ENCODE results near the gene PTAFR.
"Not testable (repeated sequence)": the region's sequence is repeated elsewhere in the genome, so short reads cannot be mapped to it uniquely, and the experiment has no call there.

The PTAFR gene

DNA sequence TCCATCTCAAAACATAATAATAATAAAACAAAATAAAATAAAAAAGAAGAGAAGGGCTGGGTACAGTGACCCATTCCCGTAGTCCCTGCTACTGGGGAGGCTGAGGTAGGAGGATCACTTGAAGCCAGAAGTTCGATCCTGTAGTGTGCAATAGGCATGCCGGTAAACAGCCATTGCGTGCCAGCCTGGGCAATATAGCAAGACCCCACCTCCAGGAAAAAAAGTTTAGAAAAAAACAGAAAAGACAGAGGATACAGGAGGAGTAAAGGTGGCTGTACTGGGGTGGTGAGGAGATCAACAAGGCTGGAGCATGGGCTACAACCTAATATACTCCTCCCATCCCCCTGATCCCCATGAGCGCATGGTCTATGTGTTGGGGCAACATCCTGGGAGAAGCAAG is 30.8 kb downstream of the PTAFR start:
- in situ Hi-C loops (cut with MboI; ENCODE audit: low sequenced_read_pairs), result no loop called here

DNA sequence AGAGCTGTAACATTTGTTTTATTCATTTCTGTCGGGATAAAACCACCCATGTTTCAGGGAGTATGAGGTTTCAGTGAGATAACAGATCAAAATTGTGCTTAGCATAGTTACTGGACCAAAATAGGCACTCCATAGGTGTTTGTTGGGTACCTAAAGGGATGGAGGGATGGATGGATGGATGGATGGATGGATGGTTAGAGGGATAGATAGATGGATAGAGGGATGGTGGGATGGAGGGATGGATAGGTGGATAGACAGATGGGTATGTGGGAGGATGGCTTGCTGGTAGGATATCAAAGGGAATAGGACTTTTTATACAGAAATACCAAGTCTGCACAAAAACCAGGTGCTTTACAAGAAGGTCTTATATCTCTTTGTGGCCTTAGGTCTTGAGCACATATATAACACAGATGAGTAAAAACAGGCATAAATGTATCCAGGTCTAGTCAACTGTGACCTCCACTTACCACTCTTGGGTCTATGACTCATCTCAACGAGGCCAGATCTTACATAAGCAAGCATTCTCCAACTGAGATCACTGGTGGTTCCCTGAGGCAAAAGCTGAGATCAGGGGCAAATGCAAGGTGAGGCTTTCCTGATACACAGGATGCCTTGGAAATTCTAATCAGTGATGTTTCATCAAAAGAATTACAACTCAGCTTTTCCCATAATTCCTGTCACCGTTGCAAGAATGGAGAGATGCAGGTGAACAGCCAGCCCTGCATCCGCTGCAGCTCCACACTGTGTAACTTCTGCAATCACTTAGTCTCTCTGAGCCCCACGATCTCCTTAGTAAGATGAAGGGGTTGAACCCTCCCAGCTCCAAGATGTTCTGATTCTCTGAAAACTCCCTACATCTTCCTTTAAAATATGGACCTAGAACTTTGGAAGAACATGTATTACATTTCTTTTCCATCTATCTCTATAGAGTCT is 32.0 kb downstream of the PTAFR start:
- in situ Hi-C loops (cut with MboI; ENCODE audit: low sequenced_read_pairs), result no loop called here

DNA sequence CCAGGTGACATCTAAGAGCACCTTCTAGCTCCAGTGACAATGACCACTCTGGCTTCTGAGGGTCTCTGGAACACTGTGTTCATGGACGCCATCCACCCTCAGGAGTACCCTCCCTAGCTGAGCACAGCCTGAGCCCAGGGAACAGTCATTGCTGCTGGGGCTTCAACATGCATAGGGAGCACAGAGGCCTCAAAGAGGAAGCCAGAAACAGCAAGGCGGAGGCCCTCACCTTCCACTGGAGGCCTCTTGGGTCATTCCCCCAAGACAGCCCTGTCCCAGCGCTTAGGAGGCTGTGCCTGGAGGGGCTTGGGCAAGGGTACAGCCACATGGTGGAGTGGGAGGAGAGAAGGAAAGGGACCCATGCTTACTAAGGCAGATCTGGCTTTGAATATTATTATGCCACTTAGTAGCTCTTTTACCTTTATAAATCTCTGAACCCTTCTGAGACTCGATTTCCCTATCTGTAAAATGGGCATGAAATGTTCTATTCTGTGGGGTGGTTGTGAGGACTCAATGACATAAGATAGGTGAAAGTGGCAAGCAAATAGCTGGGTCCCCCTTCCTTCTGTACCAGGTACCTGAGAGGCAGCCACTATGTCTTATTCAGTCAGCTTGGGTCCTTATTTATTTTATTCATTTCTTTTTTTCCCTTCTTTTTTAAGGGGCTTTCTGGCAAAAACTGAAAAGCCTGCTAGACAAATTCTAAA is 32.8 kb downstream of the PTAFR start:
- in situ Hi-C loops (cut with MboI; ENCODE audit: low sequenced_read_pairs), result no loop called here

DNA sequence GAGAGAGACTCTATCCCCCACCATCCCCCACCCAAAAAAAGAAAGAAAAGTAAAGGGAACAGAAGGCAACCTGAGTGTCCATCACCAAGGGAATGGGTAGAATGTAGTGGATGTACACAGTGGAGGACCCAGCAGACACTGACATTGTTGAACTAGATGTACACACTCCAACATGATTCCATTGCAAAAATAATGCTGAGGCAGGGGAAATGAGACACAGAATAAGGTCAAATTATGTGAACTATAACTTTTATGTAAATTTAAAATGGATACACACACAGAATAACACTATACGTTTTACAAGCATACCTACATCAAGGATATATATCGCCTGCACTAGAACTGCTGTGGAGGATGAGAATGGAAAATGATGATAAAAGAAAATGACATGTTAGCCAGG is 34.8 kb downstream of the PTAFR start:
- in situ Hi-C loops (cut with MboI; ENCODE audit: low sequenced_read_pairs), result no loop called here

DNA sequence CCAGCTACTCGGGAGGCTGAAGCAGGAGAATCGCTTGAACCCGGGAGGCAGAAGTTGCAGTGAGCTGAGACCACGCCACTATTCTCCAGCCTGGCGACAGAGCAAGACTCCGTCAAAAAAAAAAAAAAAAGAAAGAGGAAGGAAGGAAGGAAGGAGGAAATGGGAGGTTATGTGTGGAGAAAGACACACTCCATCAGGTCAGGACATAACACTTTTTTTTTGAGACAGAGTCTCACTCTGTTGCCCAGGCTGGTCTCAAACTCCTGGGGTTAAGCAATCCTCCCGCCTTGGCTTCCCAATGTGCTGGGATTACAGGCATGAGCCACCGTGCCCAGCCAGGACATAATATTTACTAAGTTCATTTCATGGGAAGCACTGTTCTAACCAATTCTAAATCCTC is 36.6 kb downstream of the PTAFR start:
- in situ Hi-C loops (cut with MboI; ENCODE audit: low sequenced_read_pairs), result not testable (repeated sequence)

DNA sequence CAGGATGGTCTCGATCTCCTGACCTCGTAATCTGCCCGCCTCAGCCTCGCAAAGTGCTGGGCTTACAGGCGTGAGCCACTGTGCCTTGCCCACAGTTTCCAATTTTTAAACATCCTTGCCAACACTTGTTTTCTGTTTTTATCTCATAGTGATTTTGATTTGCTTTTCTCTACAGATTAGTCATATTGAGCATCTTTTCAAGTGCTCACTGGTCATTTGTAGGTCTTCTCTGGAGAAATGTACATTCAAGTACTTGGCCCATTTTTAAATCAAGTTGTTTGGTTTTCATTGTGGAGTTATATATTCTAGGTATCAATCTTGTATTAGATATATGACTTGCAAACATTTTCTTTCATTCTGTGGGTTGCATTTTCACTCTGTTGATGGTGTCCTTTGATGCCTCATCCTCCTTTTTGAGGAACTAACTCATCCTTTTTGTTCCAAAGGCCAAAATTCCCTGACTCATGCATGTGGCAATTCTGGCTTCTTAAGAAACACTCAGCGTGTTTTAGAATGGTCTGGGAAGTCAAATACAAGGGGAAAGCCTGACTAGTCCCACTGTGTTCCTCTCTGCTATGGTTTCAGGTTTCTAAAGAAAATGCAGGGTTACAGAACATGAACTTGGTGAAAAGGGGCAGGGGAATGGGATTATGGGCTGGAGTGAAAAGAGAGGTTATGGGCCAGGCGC is 37.3 kb downstream of the PTAFR start:
- in situ Hi-C loops (cut with MboI; ENCODE audit: low sequenced_read_pairs), result no loop called here

DNA sequence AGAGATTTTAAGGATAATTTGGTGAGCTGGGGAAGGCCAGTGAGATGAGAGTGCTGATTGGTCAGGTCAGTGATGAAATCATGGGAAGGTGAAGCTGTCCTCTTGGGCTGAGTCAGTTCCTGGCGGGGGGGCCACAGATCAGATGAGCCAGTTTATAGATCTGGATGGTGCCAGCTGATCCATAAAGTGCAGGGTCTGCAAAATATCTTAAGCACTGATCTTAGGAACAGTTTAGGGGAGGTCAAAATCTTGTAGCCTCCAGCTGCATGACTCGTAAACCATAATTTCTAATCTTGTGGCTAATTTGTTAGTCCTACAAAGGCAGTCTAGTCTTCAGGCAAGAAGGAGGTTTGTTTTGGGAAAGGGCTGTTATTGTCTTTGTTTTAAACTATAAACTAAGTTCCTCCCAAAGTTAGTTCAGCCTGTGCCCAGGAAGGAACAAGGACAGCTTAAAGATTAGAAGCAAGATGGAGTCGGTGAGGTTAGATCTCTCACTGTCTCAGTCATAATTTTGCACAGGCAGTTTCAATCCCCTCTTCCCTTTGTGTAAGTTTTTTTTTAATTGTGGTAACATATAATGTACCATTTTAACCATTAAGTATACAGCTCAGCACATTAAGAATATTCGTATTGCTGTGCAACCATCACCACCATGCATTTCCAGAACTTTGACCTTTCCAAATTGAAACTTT is 39.4 kb downstream of the PTAFR start:
- in situ Hi-C loops (cut with MboI; ENCODE audit: low sequenced_read_pairs), result no loop called here

DNA sequence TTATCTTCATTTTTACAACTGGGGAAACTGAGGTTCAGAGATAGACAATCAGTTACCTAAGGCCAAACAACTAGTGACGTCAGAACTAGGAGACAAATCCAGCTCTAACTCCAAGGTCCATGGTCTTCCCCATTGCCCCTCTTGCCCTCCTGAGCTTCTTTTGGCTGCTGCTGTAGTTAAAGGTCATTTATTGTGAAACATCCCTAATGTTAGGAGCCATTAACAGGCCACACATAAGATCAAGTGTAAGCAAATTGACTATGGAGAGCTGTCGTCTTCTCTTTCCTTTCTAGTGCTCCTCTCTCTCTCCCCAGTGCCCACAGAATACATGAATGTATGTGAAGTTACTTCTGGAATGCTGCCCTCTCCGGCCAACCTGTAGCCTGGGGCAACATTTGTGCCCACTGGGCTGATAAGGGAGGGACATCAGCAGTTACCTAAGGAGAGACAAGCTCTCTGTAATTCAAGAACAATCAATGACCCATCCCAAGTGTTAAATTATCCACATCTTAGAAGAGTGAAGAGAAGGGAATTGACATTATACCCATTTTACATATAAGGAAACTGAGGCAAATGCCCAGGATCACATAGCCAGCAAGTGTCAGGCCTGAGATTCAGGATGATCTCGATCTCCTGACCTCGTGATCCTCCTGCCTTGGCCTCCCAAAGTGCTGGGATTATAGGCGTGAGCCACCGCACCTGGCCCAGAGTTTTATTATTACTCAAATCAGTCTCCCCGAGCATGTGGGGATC is 40.1 kb downstream of the PTAFR start:
- in situ Hi-C loops (cut with MboI; ENCODE audit: low sequenced_read_pairs), result no loop called here

DNA sequence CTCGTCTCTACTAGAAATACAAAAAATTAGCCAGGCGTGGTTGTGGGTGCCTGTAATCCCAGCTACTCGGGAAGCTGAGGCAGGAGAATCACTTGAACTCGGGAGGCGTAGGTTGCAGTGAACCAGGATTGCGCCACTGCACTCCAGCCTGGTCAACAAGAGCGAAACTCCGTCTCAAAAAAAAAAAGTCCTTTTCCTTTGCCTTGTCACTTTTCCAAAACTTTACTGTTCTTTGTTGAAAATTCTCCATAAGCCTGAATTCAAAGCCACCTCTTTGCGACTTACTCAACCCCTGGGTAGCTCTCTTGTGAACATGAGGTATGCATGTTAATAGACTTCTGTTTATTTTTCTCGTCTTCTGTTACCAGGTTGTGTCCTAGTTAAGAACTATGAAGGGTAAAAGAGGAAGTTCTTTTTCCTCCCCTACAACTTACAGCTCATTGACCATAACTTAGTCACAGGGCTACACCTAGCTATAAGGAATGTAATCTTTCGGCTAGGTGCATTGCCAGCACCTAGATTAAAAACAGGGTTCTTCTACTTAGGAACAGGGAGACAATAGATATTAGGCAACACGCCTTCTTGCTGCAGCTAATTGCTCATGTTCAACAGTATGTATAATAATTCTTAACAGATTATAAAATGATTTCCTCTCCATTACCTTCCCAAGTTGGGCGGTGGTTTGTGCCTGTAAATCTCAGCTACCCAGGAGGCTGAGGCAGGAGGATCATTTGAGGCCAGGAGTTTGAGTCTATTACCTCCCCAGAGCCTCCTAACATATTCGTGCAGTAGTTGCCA is 40.9 kb downstream of the PTAFR start:
- in situ Hi-C loops (cut with MboI; ENCODE audit: low sequenced_read_pairs), result no loop called here

DNA sequence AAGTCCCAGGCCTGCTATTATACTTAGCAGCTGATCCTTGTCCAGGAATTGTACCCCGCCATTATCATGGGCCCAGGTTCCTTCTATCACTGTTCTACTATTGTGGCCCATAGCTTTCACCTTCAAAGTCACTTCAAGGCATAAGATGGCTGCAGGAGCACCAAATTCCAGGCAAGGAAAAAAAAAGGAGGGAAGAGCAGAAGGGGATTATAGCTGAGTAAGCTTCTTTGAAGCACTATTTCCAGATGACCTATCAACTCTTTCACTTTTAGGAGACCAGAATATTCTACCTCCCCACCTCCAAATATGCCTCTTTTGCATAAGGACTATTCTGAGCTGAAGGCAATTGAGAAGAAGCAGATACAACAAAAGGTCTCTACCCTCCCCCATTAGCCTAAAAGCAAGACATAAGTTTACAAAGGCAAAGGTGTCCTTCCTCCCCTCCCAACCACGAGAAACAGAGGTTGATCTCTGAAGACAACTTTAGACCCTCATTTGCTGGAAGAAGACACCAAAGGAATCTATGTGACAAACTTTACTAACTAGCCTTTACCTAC is 41.8 kb downstream of the PTAFR start:
- in situ Hi-C loops (cut with MboI; ENCODE audit: low sequenced_read_pairs), result no loop called here

DNA sequence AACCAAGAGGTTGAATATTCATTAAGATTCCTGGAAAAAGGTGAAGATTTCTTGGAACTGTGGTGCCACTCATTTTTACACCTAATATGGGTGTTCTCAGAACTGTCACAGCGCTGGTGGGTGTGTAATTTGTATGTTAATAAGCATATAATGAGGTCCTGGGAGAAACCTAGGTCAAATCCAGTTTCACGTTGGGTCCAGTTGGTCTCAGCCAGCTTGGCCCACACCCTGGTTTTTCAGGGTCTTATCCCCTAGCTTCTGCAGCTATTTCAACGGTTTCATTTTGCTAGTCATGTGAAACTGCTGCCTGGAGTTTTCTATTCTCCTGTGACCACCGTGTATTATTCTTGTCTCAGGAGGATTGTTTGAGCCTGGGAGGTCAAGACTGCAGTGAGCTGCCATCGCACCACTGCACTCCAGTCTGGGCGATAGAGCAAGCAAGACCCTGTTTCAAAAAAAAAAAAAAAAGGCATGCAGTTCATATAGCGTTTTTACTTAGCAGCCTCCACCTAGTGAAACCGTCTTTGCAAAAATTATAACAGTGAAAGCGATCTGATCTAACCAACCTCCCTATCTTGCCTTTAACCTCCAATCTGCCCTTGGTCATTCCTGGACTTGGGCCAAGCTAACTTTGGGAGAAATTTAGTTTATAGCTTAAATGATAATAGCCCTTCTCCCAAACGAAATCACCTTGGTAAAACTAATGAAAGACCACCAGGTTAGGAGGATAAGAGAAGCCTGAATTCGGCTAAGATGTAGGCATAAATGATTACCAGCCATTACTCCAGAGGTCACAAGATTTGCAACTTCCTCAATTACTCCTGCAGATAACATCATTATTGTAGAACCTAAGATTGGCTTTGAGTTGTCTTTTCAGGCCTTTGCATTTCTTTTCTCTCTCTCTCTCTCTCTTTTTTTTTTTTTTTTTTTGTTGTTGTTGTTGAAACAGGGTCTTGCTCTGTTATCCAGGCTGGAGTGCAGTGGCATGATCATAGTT is 44.0 kb downstream of the PTAFR start:
- in situ Hi-C loops (cut with MboI; ENCODE audit: low sequenced_read_pairs), result no loop called here

DNA sequence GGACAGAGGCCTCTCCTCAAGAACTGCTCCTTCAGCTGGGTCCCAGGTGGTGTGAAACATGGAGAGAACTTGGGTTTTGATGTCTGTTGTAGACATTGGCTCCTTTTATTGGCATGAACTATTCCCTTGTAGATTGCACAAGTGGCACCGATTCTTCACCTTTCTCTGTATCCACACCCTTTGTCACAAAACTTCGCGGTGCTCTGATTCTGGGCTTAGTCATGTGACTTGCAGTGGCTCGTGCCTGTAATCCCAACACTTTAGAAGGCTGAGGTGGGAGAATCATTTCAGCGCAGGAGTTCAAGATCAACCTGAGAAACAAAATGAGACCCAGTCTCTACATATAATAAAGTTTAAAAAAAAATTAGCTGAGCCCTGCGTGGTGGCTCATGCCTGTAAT is 45.6 kb downstream of the PTAFR start:
- in situ Hi-C loops (cut with MboI; ENCODE audit: low sequenced_read_pairs), result no loop called here

DNA sequence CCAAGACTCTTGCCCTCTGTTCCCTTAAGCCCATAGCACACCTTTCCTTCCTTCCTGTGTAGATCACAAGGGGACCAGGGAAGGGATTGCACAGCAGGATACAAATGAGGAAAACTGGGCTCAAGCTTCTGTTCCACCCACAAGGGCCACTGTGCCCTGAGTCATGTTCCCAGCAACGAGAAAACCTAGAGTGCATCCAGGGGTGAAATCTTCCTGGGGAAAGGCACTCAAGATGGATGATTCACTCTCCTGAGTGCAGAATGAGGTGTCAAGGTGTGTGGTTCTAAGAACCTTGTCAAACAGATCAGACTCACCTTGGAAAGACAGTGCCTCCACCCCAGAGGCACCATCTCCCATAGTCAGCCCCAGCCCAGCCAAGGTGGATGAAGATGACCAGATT is 47.3 kb downstream of the PTAFR start:
- in situ Hi-C loops (cut with MboI; ENCODE audit: low sequenced_read_pairs), result no loop called here

DNA sequence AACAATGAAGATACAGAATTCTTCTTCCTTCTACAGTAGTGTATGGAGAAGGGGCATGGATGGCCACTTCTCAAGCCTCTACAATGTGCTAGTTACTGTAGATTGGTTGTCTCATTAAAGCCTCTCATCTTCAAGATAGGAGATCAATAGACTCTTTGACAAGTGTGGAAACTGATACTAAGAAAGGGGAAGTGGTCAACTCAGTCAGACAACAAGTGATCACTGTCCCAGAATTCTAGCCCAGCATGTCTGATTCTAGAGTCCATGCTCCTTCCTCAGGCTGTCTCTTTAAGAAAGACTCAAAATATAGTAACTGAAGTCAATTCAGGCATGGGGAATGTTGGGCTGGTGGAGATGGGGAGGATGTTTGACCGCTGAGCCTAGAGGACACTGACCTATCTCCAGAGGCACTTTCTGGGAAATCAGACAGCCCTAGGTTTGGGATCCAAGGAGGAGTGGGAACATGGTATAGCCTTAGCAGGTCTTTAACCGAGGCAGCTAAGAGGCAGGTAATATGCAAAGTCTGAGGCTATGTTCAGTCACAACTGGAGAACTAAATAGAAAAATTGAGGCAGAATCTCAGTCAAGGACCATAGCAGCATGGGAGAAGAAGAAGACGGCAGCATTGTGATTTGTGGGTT is 48.8 kb downstream of the PTAFR start:
- in situ Hi-C loops (cut with MboI; ENCODE audit: low sequenced_read_pairs), result no loop called here

DNA sequence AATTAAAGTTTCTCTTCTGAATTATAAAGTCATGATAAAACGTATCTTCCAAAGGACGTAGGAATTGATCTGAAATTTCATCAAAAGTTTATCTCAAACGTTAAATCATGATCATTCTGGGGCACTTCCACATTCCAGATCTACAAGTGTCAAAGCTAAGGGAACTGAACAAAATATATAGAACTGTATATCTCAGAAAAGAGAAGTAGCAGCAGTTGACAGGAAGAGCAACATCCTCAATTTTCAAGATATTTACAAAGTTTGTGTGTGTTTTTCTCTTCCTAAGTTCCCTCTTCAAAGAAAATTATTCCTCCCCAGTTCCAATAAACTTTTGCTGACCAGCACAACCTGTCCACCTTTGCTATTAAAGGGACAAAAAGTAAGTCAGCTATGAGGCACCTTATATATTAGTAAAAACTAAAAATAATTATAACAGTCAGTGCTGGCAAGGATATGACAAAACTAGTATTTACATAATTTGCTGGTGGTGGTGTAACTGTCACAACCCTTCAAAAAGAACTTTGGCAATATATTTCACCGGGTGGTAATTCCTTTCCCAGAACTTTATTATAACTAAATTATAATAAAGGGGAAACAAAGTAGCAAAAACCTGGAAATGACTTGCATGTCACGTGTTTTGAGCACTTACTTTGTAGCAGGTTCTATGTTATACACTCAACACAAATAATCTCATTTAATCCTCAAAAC is 49.6 kb downstream of the PTAFR start:
- in situ Hi-C loops (cut with MboI; ENCODE audit: low sequenced_read_pairs), result no loop called here

DNA sequence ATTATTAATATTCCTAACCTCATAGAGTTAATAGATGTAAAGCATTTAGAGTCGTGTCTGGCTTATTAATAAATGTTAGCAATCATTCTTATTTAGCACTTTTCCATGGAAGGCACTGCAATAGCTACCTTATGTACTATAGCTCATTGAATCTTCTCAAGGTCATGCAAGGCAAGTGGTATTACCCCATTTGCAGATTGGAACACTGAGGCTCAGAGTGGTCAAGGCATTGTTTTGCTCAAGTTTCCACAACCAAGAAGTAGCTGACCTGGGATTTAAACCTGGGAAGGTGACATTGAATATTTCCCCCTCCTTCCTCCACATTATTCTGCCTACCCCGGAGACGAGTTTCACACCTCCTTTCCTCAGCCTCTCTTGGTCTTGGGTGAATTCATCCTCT is 50.3 kb downstream of the PTAFR start:
- in situ Hi-C loops (cut with MboI; ENCODE audit: low sequenced_read_pairs), result no loop called here

DNA sequence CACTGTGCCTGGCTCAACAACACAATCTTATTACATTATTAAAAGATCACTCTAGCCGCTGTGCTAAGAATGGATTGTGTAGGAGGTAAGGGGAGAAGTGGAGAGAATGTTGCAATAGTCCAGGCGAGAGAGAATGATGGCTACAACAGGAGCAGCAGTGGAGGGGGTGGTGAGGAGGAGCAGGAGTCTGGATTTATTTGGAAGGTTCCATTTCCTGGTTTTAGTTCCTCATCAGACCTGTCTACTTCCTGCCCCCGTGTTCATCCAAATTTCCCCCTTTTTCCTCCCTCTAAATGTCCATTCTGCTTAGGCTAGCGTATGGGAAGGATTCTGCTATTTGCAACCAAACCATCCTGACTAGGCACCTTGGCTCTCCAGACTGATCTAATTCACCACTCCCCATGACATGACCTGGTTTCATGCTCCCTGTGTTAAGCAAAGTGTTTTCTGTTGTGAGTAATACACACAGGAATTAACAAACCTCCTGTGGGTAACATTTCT is 53.0 kb downstream of the PTAFR start:
- in situ Hi-C loops (cut with MboI; ENCODE audit: low sequenced_read_pairs), result no loop called here

All from hTERT RPE-1 (cell line).